Smooth muscle cell (in vitro differentiated cells): Measurements from ENCODE around the gene CATSPERD. TPM values are rescaled to one million over a fixed set of nuclear protein-coding genes. Genes with fewer than 3 reads are reported as not detected.

Experiments
- DNase-seq: peaks from one replicate; lab custom pipeline; 2025; ENCODE audit not compliant: unreplicated experiment; lab: John Stamatoyannopoulos, UW
- H2AFZ ChIP-seq: fragments of 200-600 bp; sonication (generic); 2 replicates; pipeline ENCODE4 v1.6.0; 2016; ENCODE audit warnings: antibody characterized with exemption, low read depth, mild to moderate bottlenecking
- H3F3A ChIP-seq: fragments of 200-600 bp; sonication (generic); 2 replicates; pipeline ENCODE4 v1.6.0; 2017; ENCODE audit warnings: antibody characterized with exemption, low read depth
- H3K27ac ChIP-seq: fragments of 200-600 bp; sonication (generic); 2 replicates; pipeline ENCODE4 v1.5.1; 2016; ENCODE audit warnings: low read depth, mild to moderate bottlenecking
- H3K27me3 ChIP-seq: fragments of 200-600 bp; sonication (generic); 2 replicates; pipeline ENCODE4 v1.6.1; 2016; ENCODE audit warnings: low read depth, mild to moderate bottlenecking
- H3K36me3 ChIP-seq: fragments of 200-600 bp; sonication (generic); 2 replicates; pipeline ENCODE4 v1.5.1; 2016; ENCODE audit warnings: low read depth
- H3K4me1 ChIP-seq: fragments of 200-600 bp; sonication (generic); 2 replicates; pipeline ENCODE4 v1.5.1; 2016; ENCODE audit warnings: low read depth
- H3K4me2 ChIP-seq: fragments of 200-600 bp; sonication (generic); 2 replicates; pipeline ENCODE4 v1.6.0; 2016; ENCODE audit warnings: mild to moderate bottlenecking
- H3K4me3 ChIP-seq: fragments of 200-600 bp; sonication (generic); 2 replicates; pipeline ENCODE4 v1.5.1; 2016; ENCODE audit warnings: mild to moderate bottlenecking
- H3K79me2 ChIP-seq: fragments of 200-600 bp; sonication (generic); 2 replicates; pipeline ENCODE4 v1.6.0; 2016; ENCODE audit warnings: low read depth, mild to moderate bottlenecking
- H3K9ac ChIP-seq: fragments of 200-600 bp; sonication (generic); 2 replicates; pipeline ENCODE4 v1.6.0; 2016; ENCODE audit warnings: low read depth
- H3K9me3 ChIP-seq: fragments of 200-600 bp; sonication (generic); replicated peaks from 2 replicates; pipeline ENCODE4 v1.5.1; 2016; ENCODE audit warnings: low read depth
- H4K20me1 ChIP-seq: fragments of 200-600 bp; sonication (generic); 2 replicates; pipeline ENCODE4 v1.6.0; 2016; ENCODE audit warnings: low read depth
- WGBS: methylation state at CpG from one replicate; pipeline ENCODE4 v1.1.7; 2016; ENCODE audit warnings: low lambda C conversion rate; 5-methylcytosine and 5-hydroxymethylcytosine counted together
- polyA plus RNA-seq: library from polyadenylated mRNA; unstranded; fragments of >200 nt; fragmentation: Nextera tagmentation; extraction: Ambion mirVana; gene quantifications from 2 replicates; pipeline ENCODE4 v1.2.1, GENCODE V29; 2016
- total RNA-seq: library from RNA; depleted of rRNA; stranded (reverse); fragments of >200 nt; gene quantifications from 2 replicates; pipeline ENCODE4 v1.2.3, GENCODE V29; 2014
- TF ChIP-seq, protein P1 (sequence below): fragments of 200-600 bp; sonication (generic); IDR thresholded peaks from 2 replicates; pipeline ENCODE4 v1.5.1; 2017; ENCODE audit warnings: borderline replicate concordance, mild to moderate bottlenecking, antibody characterized with exemption; ENCODE audit not compliant: insufficient read depth, poor library complexity, severe bottlenecking

The CATSPERD gene
- total and polyA plus RNA-seq, 2 experiments from 2014 or later, result not detected

DNA sequence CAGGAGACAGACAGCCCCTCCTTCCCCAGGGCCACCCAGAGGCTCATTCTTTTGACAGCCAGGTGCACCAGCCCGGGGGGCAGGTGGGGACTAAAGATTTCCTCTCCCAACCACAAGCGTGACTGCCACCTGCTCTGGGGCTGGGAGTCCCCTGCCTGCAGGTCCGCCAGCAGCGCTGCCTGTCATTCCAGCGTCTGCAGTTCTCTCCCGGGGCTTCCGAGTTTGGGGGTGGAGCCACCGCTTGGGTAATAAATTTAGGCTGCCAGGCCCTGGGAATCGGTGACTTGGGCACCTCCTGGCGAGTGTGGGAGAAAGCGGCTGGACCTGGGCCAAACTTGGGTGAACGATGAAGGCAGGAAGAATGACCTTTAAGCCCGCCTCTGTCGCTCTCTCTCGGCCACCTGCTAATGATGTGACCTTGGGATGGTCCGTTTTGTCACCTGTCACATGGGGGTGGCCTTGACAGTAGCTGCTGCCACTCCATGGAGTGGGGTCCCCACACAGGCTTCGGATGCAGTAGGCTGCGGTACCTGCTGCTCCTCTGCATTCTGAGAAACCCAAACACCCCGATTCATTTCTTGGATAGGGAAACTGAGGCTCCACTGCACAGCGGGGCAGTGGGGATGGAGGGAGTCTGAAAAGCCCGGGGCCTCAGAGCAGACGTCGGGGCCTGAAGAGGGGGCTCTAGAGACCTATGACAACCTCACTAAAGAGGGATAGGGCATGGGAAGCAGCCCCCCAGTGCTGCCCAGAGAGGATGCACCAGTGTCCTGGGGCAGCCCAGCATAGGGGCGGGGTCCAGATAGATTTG, 106.3 kb downstream of the CATSPERD start:
- Histone ChIP-seq H3F3A (no peaks in the 10 kb centered on the region), H3K27ac (no peak overlapping the region), H3K9me3 (no peaks in the 10 kb centered on the region), H2AFZ (no peak overlapping the region), H3K36me3 (no peaks in the 10 kb centered on the region), H3K27me3 (no peaks in the 10 kb centered on the region), H3K79me2 (no peaks in the 10 kb centered on the region), H3K4me1 (no peaks in the 10 kb centered on the region), H3K4me3 (no peak overlapping the region), H4K20me1 (no peaks in the 10 kb centered on the region), H3K9ac (no peak overlapping the region), H3K4me2 (peak overlapping the region; percentile 73)
- TF ChIP-seq, protein P1, sequence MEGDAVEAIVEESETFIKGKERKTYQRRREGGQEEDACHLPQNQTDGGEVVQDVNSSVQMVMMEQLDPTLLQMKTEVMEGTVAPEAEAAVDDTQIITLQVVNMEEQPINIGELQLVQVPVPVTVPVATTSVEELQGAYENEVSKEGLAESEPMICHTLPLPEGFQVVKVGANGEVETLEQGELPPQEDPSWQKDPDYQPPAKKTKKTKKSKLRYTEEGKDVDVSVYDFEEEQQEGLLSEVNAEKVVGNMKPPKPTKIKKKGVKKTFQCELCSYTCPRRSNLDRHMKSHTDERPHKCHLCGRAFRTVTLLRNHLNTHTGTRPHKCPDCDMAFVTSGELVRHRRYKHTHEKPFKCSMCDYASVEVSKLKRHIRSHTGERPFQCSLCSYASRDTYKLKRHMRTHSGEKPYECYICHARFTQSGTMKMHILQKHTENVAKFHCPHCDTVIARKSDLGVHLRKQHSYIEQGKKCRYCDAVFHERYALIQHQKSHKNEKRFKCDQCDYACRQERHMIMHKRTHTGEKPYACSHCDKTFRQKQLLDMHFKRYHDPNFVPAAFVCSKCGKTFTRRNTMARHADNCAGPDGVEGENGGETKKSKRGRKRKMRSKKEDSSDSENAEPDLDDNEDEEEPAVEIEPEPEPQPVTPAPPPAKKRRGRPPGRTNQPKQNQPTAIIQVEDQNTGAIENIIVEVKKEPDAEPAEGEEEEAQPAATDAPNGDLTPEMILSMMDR, result no peak
- 43% methylated on average over 24 of the region's 24 CpGs for WGBS
- peak; percentile 26 for DNase-seq

DNA sequence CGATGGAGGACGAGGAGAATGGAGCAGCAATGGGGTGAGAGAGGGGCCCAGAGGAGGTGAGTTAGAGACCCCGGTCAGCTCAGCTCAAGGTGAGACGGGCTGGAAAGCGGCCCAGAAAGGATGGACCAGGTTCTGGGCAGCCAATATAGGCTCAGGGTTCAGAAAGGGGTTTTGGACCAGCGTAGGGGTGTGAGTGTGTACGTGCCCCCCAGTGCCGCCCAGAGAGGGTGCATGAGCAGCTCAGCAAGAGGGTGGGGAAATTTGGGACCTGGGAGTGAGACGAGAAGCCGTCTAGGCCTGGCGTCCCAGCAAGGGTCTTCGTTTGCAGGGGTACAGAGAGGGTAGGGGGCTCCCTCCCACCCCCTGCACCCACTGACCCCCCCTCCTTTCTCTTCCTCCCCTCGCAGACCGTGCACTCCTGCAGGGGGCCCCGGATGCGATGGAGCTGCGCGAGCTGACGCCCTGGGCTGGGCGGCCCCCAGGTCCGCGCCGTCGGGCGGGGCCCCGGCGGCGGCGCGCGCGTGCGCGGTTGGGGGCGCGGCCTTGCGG, 107.0 kb downstream of the CATSPERD start:
- peak overlapping the region; percentile 53 for H3K4me3 ChIP-seq
- no peaks in the 10 kb centered on the region for H3K36me3 ChIP-seq
- H3K27me3 ChIP-seq, result no peaks in the 10 kb centered on the region
- H3K79me2 ChIP-seq, result no peaks in the 10 kb centered on the region
- H3K4me1 ChIP-seq, result no peaks in the 10 kb centered on the region
- DNase-seq, result no peak
- H3K9me3 ChIP-seq, result no peaks in the 10 kb centered on the region
- H3K27ac ChIP-seq, result no peak overlapping the region
- TF ChIP-seq, protein P1, result no peak
- H4K20me1 ChIP-seq, result no peaks in the 10 kb centered on the region
- no peak overlapping the region for H3K9ac ChIP-seq
- peak overlapping the region; percentile 73 for H3K4me2 ChIP-seq
- no peaks in the 10 kb centered on the region for H3F3A ChIP-seq
- WGBS, result 31% methylated on average over 22 of the region's 37 CpGs
- no peak overlapping the region for H2AFZ ChIP-seq

DNA sequence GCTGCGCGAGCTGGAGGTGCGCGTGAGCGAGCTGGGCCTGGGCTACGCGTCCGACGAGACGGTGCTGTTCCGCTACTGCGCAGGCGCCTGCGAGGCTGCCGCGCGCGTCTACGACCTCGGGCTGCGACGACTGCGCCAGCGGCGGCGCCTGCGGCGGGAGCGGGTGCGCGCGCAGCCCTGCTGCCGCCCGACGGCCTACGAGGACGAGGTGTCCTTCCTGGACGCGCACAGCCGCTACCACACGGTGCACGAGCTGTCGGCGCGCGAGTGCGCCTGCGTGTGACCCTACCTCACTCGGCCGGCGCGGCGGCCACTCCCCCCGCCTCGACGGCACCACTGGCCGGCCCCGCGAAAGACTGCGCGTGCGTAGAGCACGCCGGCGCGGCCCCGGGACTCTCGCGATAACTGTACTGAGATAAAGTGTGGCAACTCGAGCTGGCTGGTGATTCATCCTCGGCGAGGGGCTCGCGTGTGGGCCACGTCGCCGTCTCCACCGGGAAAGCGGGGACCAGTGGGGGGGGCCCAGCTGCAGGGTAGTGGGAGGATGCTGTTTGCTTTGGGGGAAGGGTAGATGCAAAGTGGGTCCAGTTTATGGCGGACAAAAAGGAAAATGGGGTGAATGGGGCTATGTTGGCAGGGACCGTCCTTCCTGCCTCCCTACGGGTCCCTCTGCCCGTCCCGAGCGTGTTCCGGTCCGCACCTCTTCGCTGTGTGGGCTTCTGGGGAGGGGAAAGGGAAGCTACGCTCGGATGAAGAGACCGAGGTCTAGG, 107.6 kb downstream of the CATSPERD start:
- Histone ChIP-seq H3K4me3 (peak overlapping the region; percentile 53), H3K9me3 (no peaks in the 10 kb centered on the region), H3K36me3 (no peaks in the 10 kb centered on the region), H3F3A (no peaks in the 10 kb centered on the region), H3K27me3 (no peaks in the 10 kb centered on the region), H3K4me2 (peak overlapping the region; percentile 84), H3K79me2 (no peaks in the 10 kb centered on the region), H2AFZ (no peak overlapping the region), H4K20me1 (no peaks in the 10 kb centered on the region), H3K27ac (peak overlapping the region; percentile 93), H3K9ac (peak overlapping the region; percentile 85), H3K4me1 (no peaks in the 10 kb centered on the region)
- TF ChIP-seq, protein P1, result no peak
- DNase-seq, result peak; percentile 94
- 3% methylated on average over 79 of the region's 91 CpGs for WGBS

Other genes with a start within 250 kb of the CATSPERD start
- 2.9 and 6.2 TPM in 2 replicates for gene TINCR, start 152.7 kb upstream of the CATSPERD start, total RNA-seq
- 2.2 and 5.7 TPM in 2 replicates for gene TINCR, start 152.7 kb upstream of the CATSPERD start, polyA plus RNA-seq
- 10.9 and 44.9 TPM in 2 replicates for gene SAFB2, start 97.9 kb upstream of the CATSPERD start, total RNA-seq
- 28.9 and 40.6 TPM in 2 replicates for gene SAFB2, start 97.9 kb upstream of the CATSPERD start, polyA plus RNA-seq
- gene SAFB, start 97.6 kb upstream of the CATSPERD start, total RNA-seq, result 22.8 and 29.4 TPM in 2 replicates
- gene SAFB, start 97.6 kb upstream of the CATSPERD start, polyA plus RNA-seq, result 68.3 and 74.3 TPM in 2 replicates
- 29.8 and 45.2 TPM in 2 replicates for gene MICOS13, start 40.1 kb upstream of the CATSPERD start, total RNA-seq
- 143 and 151 TPM in 2 replicates for gene MICOS13, start 40.1 kb upstream of the CATSPERD start, polyA plus RNA-seq
- 10.3 and 28.0 TPM in 2 replicates for gene HSD11B1L, start 39.6 kb upstream of the CATSPERD start, total RNA-seq
- 28.4 and 28.5 TPM in 2 replicates for gene HSD11B1L, start 39.6 kb upstream of the CATSPERD start, polyA plus RNA-seq
- 591 and 641 TPM in 2 replicates for gene RPL36, start 30.3 kb upstream of the CATSPERD start, total RNA-seq
- gene RPL36, start 30.3 kb upstream of the CATSPERD start, polyA plus RNA-seq, result 1,079 and 1,182 TPM in 2 replicates
- 30.2 and 31.6 TPM in 2 replicates for gene LONP1, start 491 bp upstream of the CATSPERD start, total RNA-seq
- 67.7 and 82.6 TPM in 2 replicates for gene LONP1, start 491 bp upstream of the CATSPERD start, polyA plus RNA-seq
- gene PRR22, start 64.1 kb downstream of the CATSPERD start, total RNA-seq, result 1.5 and 2.2 TPM in 2 replicates
- gene PRR22, start 64.1 kb downstream of the CATSPERD start, polyA plus RNA-seq, result 0.65 and 1.7 TPM in 2 replicates
- gene DUS3L, start 70.5 kb downstream of the CATSPERD start, total RNA-seq, result 12.8 and 19.7 TPM in 2 replicates
- 18.5 and 19.0 TPM in 2 replicates for gene DUS3L, start 70.5 kb downstream of the CATSPERD start, polyA plus RNA-seq
- 2.2 TPM in 1 of 2 replicates, not detected in the other for gene NRTN, start 84.4 kb downstream of the CATSPERD start, total RNA-seq
- gene NRTN, start 84.4 kb downstream of the CATSPERD start, polyA plus RNA-seq, result 5.4 and 5.7 TPM in 2 replicates
- 0.22 TPM in 1 of 2 replicates, not detected in the other for gene FUT6, start 119.1 kb downstream of the CATSPERD start, total RNA-seq
- gene FUT6, start 119.1 kb downstream of the CATSPERD start, polyA plus RNA-seq, result not detected in 2 replicates
- gene FUT3, start 130.8 kb downstream of the CATSPERD start, total RNA-seq, result 0.18 and 0.58 TPM in 2 replicates
- 0.24 TPM in 1 of 2 replicates, not detected in the other for gene FUT3, start 130.8 kb downstream of the CATSPERD start, polyA plus RNA-seq
- gene FUT5, start 149.9 kb downstream of the CATSPERD start, total RNA-seq, result not detected in 2 replicates
- gene FUT5, start 149.9 kb downstream of the CATSPERD start, polyA plus RNA-seq, result 0.97 TPM in 1 of 2 replicates, not detected in the other
- 169 and 209 TPM in 2 replicates for gene NDUFA11, start 183.2 kb downstream of the CATSPERD start, total RNA-seq
- 487 and 493 TPM in 2 replicates for gene NDUFA11, start 183.2 kb downstream of the CATSPERD start, polyA plus RNA-seq
- 0.36 and 3.6 TPM in 2 replicates for gene VMAC, start 184.2 kb downstream of the CATSPERD start, total RNA-seq
- gene VMAC, start 184.2 kb downstream of the CATSPERD start, polyA plus RNA-seq, result 0.95 and 2.6 TPM in 2 replicates
- 4.6 and 17.3 TPM in 2 replicates for gene CAPS, start 193.6 kb downstream of the CATSPERD start, total RNA-seq
- 5.1 and 13.0 TPM in 2 replicates for gene CAPS, start 193.6 kb downstream of the CATSPERD start, polyA plus RNA-seq